GM12874 (cell line): ENCODE results near the gene APEH.
A peak's percentile ranks its signal among the peaks of the same experiment; 100 is the strongest.

Experiments
- CTCF ChIP-seq: IDR thresholded peaks from 2 replicates; pipeline ENCODE4 v1.5.1; 2011; ENCODE audit warnings: low read depth, mild to moderate bottlenecking, control low read depth, low read length, moderate library complexity; ENCODE audit not compliant: insufficient read depth

The APEH gene

GRCh38 chr3:49700453-49701128, 26.4 kb downstream of the APEH start:
- TF ChIP-seq CTCF: 0 out of 2 replicates have a peak, but pooled peaks have one; percentile 3

DNA sequence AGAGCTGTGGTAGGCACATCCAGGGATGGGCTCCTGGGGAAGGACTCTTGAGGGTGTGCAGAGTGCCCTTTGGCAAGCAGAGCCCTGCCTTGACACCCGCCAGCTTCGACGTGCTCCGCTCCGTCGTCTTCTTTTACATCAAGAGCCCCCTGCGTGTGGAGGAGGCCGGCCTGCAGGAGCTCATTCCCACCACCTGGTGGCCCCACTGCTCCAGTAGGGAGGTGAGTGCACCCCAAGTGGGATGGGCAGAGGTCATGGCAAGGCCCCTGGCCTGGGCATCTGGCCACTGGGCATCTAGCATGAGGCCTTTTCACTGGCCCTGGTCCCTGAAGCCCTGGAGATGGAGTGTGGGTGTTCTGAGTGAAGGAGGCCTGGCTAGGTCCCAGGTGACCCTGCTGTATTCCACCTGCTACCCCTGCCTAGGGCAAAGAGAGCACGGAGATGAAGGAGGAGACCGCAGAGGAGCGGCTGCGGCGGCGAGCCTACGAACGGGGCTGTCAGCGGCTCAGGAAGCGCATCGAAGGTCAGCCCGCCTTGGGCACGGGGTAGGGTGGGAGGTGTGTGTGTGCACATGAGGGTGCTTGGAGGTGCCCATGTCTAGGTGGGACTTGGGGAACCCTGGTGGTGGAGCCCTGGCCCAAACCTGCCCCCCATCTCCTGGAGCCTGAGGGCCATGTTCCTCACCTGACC, 27.4 kb downstream of the APEH start:
- TF ChIP-seq CTCF: peak; percentile 35; the same call in 1 of the 2 replicates

- TF ChIP-seq CTCF: no peak
These were observed 28.5 kb downstream of the APEH start for GRCh38 chr3:49702672-49703071.

DNA sequence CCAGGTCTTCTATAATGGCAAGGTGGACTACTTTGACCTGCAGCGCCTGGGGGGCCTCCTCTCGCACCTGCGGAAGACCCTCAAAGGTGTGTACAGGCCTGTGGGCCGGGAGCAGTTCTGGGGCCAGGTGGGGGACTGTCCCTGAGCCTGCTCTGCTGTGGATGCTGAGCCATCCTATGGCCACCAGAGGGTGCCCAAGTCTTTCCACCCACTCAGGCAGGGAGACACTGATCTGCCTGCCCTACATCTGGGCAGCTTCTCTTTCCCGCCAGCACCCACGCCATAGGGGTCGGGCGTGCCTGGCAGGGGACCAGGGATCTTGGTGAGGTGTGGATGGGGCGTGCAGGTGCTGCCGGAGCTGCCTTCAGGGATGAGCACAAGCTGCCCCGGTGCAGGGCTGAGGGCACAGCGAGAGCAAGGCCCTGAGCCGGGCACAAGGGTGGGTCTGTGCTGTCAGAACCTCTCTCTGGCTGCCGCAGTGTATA, 29.3 kb downstream of the APEH start:
- TF ChIP-seq CTCF: peak; percentile 90

GRCh38 chr3:49703956-49704355, 29.8 kb downstream of the APEH start:
- TF ChIP-seq CTCF: no peak

DNA sequence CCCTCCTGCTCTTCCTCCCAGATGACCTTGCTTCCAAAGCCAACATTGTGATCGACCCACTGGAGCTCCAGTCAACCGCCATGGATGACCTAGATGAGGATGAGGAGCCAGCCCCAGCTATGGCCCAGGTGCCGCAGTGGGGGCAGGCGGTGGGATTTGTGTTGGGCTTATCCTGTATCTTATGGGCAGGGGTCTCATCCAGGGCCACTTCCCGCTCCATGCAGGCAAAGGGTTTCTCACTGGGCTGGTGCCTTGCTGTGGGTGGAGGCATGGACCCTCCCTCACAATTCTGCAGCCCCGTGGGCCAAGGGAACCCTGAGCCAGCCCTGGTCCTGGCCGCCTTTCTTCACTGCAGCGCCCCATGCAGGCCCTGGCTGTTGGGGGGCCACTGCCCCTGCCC, 30.5 kb downstream of the APEH start:
- TF ChIP-seq CTCF: no peak

DNA sequence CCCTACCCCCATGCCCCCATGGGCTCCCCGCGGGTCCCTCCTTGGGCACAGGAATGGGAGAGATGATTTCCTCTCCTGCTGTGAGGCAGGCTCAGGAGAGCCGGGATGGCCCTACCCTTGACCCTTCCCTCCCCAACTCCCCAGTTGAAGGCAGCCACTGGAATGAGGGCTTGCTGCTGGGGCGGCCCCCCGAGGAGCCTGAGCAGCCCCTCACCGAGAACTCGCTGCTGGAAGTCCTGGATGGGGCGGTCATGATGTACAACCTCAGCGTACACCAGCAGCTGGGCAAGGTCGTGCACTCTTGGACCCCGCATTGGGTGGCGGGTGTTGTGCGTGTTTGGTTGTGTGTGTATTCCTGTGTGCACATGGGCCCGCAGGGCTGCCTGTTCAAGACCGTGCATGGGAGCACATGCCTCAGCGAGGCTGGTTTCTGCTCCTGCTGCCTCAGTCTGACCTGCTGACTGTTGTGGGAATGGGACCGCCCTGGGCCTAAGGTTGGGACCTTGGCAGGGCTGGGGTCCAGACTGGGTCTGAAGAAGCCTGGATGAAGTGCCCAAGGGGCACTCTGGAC, 31.3 kb downstream of the APEH start:
- no peak for TF ChIP-seq CTCF
